SK-N-SH (cell line): ENCODE results near the gene CMTM1. TPM values are rescaled to one million over a fixed set of nuclear protein-coding genes. Genes with fewer than 3 reads are reported as not detected.

ENCODE experiments used
- CTCF ChIA-PET: fragments of 300-600, 350-600 bp; formaldehyde crosslinking; extraction: SDS; loops from one replicate; lab custom pipeline; 2021; lab: Yijun Ruan, JAX
- POLR2A ChIA-PET: fragments of 350-600 bp; sonication (Branson Sonifier 250); formaldehyde crosslinking; extraction: SDS; loops from one replicate; lab custom pipeline; 2020; ENCODE audit warnings: antibody characterized with exemption, inconsistent platforms; lab: Yijun Ruan, JAX
- DNase-seq: peaks from one replicate; pipeline ENCODE4 v3.0.0; 2012
- H2AFZ ChIP-seq: fragments of 200-600 bp; sonication (generic); 2 replicates; pipeline ENCODE4 v1.8.1; 2016; ENCODE audit warnings: antibody characterized with exemption, mild to moderate bottlenecking, low read depth
- H3F3A ChIP-seq: fragments of 200-600 bp; sonication (generic); replicated peaks from 2 replicates; pipeline ENCODE3; 2016; ENCODE audit warnings: antibody characterized with exemption, mild to moderate bottlenecking; ENCODE audit not compliant: insufficient read depth
- H3K27ac ChIP-seq, 2 experiments: fragments of 200-500 bp in 1 of 2; fragments of 200-600 bp in 1 of 2; sonication (Bioruptor generic) in 1 of 2; sonication (generic), shearing (Covaris generic) in 1 of 2; 2 replicates each; pipeline versions ENCODE4 v1.5.1 to v1.6.1; 2014 to 2016; ENCODE audit warnings: low read depth in 2 of 2, inconsistent platforms in 1 of 2, low read length in 1 of 2, mild to moderate bottlenecking in 1 of 2, mixed read lengths in 1 of 2
- H3K27me3 ChIP-seq: fragments of 200-600 bp; sonication (generic), shearing (Covaris generic); 2 replicates; pipeline ENCODE4 v1.6.1; 2016; ENCODE audit warnings: mixed run types; ENCODE audit not compliant: insufficient read depth
- H3K36me3 ChIP-seq, 2 experiments: fragments of 200-500 bp in 1 of 2; fragments of 200-600 bp in 1 of 2; sonication (Bioruptor generic) in 1 of 2; sonication (generic) in 1 of 2; replicated peaks in 1 of 2; 2 replicates each; pipeline versions ENCODE3 to v1.5.1; 2014 to 2016; ENCODE audit warnings: low read length in 1 of 2, mild to moderate bottlenecking in 1 of 2; ENCODE audit not compliant: insufficient read depth in 2 of 2, control insufficient read depth in 1 of 2
- H3K4me1 ChIP-seq, 2 experiments: fragments of 200-500 bp in 1 of 2; fragments of 200-600 bp in 1 of 2; sonication (Bioruptor generic) in 1 of 2; sonication (generic), shearing (Covaris generic) in 1 of 2; 2 replicates each; pipeline versions ENCODE4 v1.5.1 to v1.6.1; 2014 to 2016; ENCODE audit warnings: low read depth in 1 of 2, low read length in 1 of 2, mixed run types in 1 of 2; ENCODE audit not compliant: insufficient read depth in 2 of 2, control insufficient read depth in 1 of 2
- H3K4me2 ChIP-seq: fragments of 200-600 bp; sonication (generic), shearing (Covaris generic); 2 replicates; pipeline ENCODE4 v1.6.1; 2017; ENCODE audit warnings: mixed run types
- H3K4me3 ChIP-seq, 2 experiments: fragments of 200-500 bp in 1 of 2; fragments of 200-600 bp in 1 of 2; sonication (Bioruptor generic) in 1 of 2; sonication (generic), shearing (Covaris generic) in 1 of 2; 2 replicates each; pipeline versions ENCODE4 v1.5.1 to v1.8.1; 2014 to 2016; ENCODE audit warnings: low read depth in 2 of 2, inconsistent platforms in 1 of 2, low read length in 1 of 2, mild to moderate bottlenecking in 1 of 2, mixed read lengths in 1 of 2, moderate library complexity in 1 of 2
- H3K79me2 ChIP-seq: fragments of 200-600 bp; sonication (generic); 2 replicates; pipeline ENCODE4 v1.8.1; 2017; ENCODE audit warnings: mild to moderate bottlenecking; ENCODE audit not compliant: insufficient read depth
- H3K9ac ChIP-seq: fragments of 200-600 bp; sonication (generic); 2 replicates; pipeline ENCODE4 v1.6.1; 2017; ENCODE audit warnings: mixed run types
- H3K9me2 ChIP-seq: fragments of 200-600 bp; sonication (generic); 2 replicates; pipeline ENCODE4 v1.6.1; 2017; ENCODE audit warnings: mixed run types
- H3K9me3 ChIP-seq: fragments of 200-600 bp; sonication (generic); 2 replicates; pipeline ENCODE4 v1.6.1; 2017; ENCODE audit warnings: mixed run types, mild to moderate bottlenecking, moderate library complexity
- H4K20me1 ChIP-seq: fragments of 200-600 bp; sonication (generic); 2 replicates; pipeline ENCODE4 v1.6.1; 2017; ENCODE audit warnings: mild to moderate bottlenecking, mixed run types; ENCODE audit not compliant: insufficient read depth
- CTCF ChIP-seq: fragments of 200-600 bp; sonication (generic); IDR thresholded peaks from 2 replicates; pipeline ENCODE4 v1.6.1; 2017; ENCODE audit warnings: antibody characterized with exemption, mild to moderate bottlenecking, moderate library complexity
- ELF1 ChIP-seq: IDR thresholded peaks from 2 replicates; pipeline ENCODE4 v1.4.0; 2012
- EP300 ChIP-seq, 2 experiments: IDR thresholded peaks; 2 replicates each; pipeline versions ENCODE4 v1.4.0 to v1.6.1; 2012; ENCODE audit warnings: borderline replicate concordance in 1 of 2, low read depth in 1 of 2, low read length in 1 of 2
- EZH2phosphoT487 ChIP-seq: fragments of 200-600 bp; sonication (generic); IDR thresholded peaks from 2 replicates; pipeline ENCODE4 v1.6.1; 2017; ENCODE audit warnings: low read depth, mixed run types, mild to moderate bottlenecking, antibody characterized with exemption, moderate library complexity, borderline replicate concordance
- FOXJ3 ChIP-seq: sonication (generic); formaldehyde crosslinking; IDR thresholded peaks from 2 replicates; pipeline ENCODE4 v1.5.1; 2020; ENCODE audit warnings: mild to moderate bottlenecking, missing genetic modification reagents
- GABPA ChIP-seq: IDR thresholded peaks from 2 replicates; pipeline ENCODE4 v1.4.0; 2012; ENCODE audit warnings: low read depth, mild to moderate bottlenecking
- GATA2 ChIP-seq: sonication (generic); formaldehyde crosslinking; IDR thresholded peaks from 2 replicates; pipeline ENCODE4 v1.5.0; 2020; ENCODE audit warnings: mild to moderate bottlenecking, missing genetic modification reagents
- IRF3 ChIP-seq: fragments of 150-350 bp; IDR thresholded peaks from 2 replicates; pipeline ENCODE4 v1.6.1; 2016; ENCODE audit warnings: mild to moderate bottlenecking, low read depth, low read length
- JUND ChIP-seq: IDR thresholded peaks from 2 replicates; pipeline ENCODE4 v1.4.0; 2012
- MAX ChIP-seq: IDR thresholded peaks from 2 replicates; pipeline ENCODE4 v1.4.0; 2012; ENCODE audit warnings: low read depth
- MXI1 ChIP-seq: IDR thresholded peaks from 2 replicates; pipeline ENCODE4 v1.6.1; 2012; ENCODE audit warnings: mild to moderate bottlenecking, low read depth, low read length, improper control_type of control experiment
- RAD21 ChIP-seq: IDR thresholded peaks from 2 replicates; pipeline ENCODE4 v1.6.1; 2012; ENCODE audit warnings: mild to moderate bottlenecking, low read length
- USF2 ChIP-seq: fragments of 150-350 bp; IDR thresholded peaks from 2 replicates; pipeline ENCODE4 v1.6.1; 2017; ENCODE audit warnings: antibody characterized with exemption, low read length, low read depth, borderline replicate concordance
- ZBTB33 ChIP-seq: IDR thresholded peaks from 2 replicates; pipeline ENCODE4 v1.4.0; 2012; ENCODE audit warnings: low read depth, borderline replicate concordance
- WGBS: methylation state at CpG from one replicate; pipeline ENCODE4 v1.1.6; 2017; ENCODE audit warnings: low lambda C conversion rate; 5-methylcytosine and 5-hydroxymethylcytosine counted together
- polyA plus RNA-seq, 3 experiments: library from polyadenylated mRNA; depleted of rRNA; stranded (reverse); fragments of >200 nt; gene quantifications; 2 replicates each; pipeline ENCODE4 v1.2.3, GENCODE V29; 2012

Gene CMTM1
- polyA plus RNA-seq, 1 of the 3 experiments (the other 2 are of a cell fraction): 3.7 TPM

GRCh38 chr16:66569827-66570405, 3.7 kb downstream of the CMTM1 start:
- H3K36me3 ChIP-seq: peaks cover 24 to 28% of the 10 kb centered on the region in 2 experiments
- 0 out of 2 replicates have a peak overlapping the region, but pooled peaks have one; percentile 2 for H3K9ac ChIP-seq
- no peak for DNase-seq
- no peak overlapping the region for H2AFZ ChIP-seq
- no peaks in the 10 kb centered on the region for H3K9me2 ChIP-seq
- no peak overlapping the region for H3K4me3 ChIP-seq
- 52% methylated on average over 3 of the region's 3 CpGs for WGBS
- POLR2A ChIA-PET: no interaction called here
- H3K4me2 ChIP-seq: peak overlapping the region; percentile 59
- TF ChIP-seq GATA2 (CRISPR knock-in tag): no peak
- no peak for TF ChIP-seq RAD21
- no peak for TF ChIP-seq CTCF
- TF ChIP-seq FOXJ3 (CRISPR knock-in tag): no peak
- TF ChIP-seq ELF1: no peak
- TF ChIP-seq USF2: no peak
- no peak for TF ChIP-seq GABPA
- TF ChIP-seq MXI1: no peak
- TF ChIP-seq IRF3: no peak
- TF ChIP-seq JUND: no peak
- no peak for TF ChIP-seq EP300 (IDR thresholded peaks at IDR 0.05; ENCODE audit: borderline replicate concordance in 1 of 2, low read depth in 1 of 2, low read length in 1 of 2)
- no peak for TF ChIP-seq ZBTB33
- no peak for TF ChIP-seq MAX
- no peak for TF ChIP-seq EZH2phosphoT487
- no peaks in the 10 kb centered on the region for H3K9me3 ChIP-seq
- no peaks in the 10 kb centered on the region for H3K27me3 ChIP-seq
- peaks cover 4% of the 10 kb centered on the region; the same call in 1 of the 2 replicates for H3K79me2 ChIP-seq
- H3F3A ChIP-seq: peaks cover 33% of the 10 kb centered on the region
- CTCF ChIA-PET: interaction anchor here (0.9 to 1.9 kb wide), 4 partner anchors 12 to 163 kb away, joined by 3 to 4 read pairs (median 3); partner anchors contain the start of gene CKLF
- peak overlapping the region in 1 of 2 experiments; percentile 80; a peak in 2 of 4 replicates for H3K27ac ChIP-seq
- H4K20me1 ChIP-seq: peaks cover 11% of the 10 kb centered on the region; the same call in 1 of the 2 replicates
- peaks cover 0 to 19% of the 10 kb centered on the region in 2 experiments; a peak in 2 of 4 replicates for H3K4me1 ChIP-seq
